HPDE6-E6E7 (cell line): Measurements from ENCODE around the gene LAPTM5.

Experiments used
- DNase-seq: peaks from one replicate; pipeline ENCODE4 v3.0.0; 2011; ENCODE audit warnings: missing footprints; ENCODE audit errors: extremely low spot score

LAPTM5 gene

GRCh38 chr1:30787266-30787665 is 29.7 kb upstream of the LAPTM5 start:
- DNase-seq = no peak

GRCh38 chr1:30786264-30786991 is 28.9 kb upstream of the LAPTM5 start:
- no peak for DNase-seq

- DNase-seq = no peak
These were observed 28.1 kb upstream of the LAPTM5 start for GRCh38 chr1:30785714-30786113.

GRCh38 chr1:30785181-30785580 is 27.6 kb upstream of the LAPTM5 start:
- DNase-seq = no peak

GRCh38 chr1:30783256-30783915 is 25.8 kb upstream of the LAPTM5 start:
- DNase-seq = no peak

- DNase-seq = peak; percentile 68
These were observed 25.0 kb upstream of the LAPTM5 start for GRCh38 chr1:30782361-30783255.

- DNase-seq = no peak
These were observed 24.3 kb upstream of the LAPTM5 start for GRCh38 chr1:30781906-30782305.

- no peak for DNase-seq
These were observed 22.8 kb upstream of the LAPTM5 start for GRCh38 chr1:30780409-30780808.

- DNase-seq = peak; percentile 64
These were observed 21.9 kb upstream of the LAPTM5 start for GRCh38 chr1:30779294-30780071.

- no peak for DNase-seq
These were observed 21.4 kb upstream of the LAPTM5 start for GRCh38 chr1:30778979-30779293.

GRCh38 chr1:30778154-30778978 is 20.8 kb upstream of the LAPTM5 start:
- DNase-seq = peak; percentile 86

- DNase-seq = no peak
These were observed 20.3 kb upstream of the LAPTM5 start for GRCh38 chr1:30777904-30778153.

GRCh38 chr1:30777060-30777903 is 19.7 kb upstream of the LAPTM5 start:
- no peak for DNase-seq

- no peak for DNase-seq
These were observed 18.8 kb upstream of the LAPTM5 start for GRCh38 chr1:30776097-30777059.

GRCh38 chr1:30775433-30775975 is 17.9 kb upstream of the LAPTM5 start:
- no peak for DNase-seq

GRCh38 chr1:30774550-30775432 is 17.2 kb upstream of the LAPTM5 start:
- no peak for DNase-seq

GRCh38 chr1:30773722-30774358 is 16.3 kb upstream of the LAPTM5 start:
- no peak for DNase-seq
